ENCODE results near the gene KIAA1549. TPM values are rescaled to one million over a fixed set of nuclear protein-coding genes. Genes with fewer than 3 reads are reported as not detected.

KIAA1549 gene
- total RNA-seq, 1 experiment from 2014 or later, result 19.9 TPM

GRCh38 chr7:138834583-138834982, 146.6 kb downstream of the KIAA1549 start:
- CTCF ChIA-PET, result no interaction called here
- no peaks in the 10 kb centered on the region for H3K36me3 ChIP-seq (ENCODE audit: control insufficient read depth, insufficient read depth, low read length)
- Mint-ChIP-seq H3K4me1 (ENCODE audit: low read depth, unreplicated experiment) (no peaks in the 10 kb centered on the region), H3K27ac (ENCODE audit: unreplicated experiment) (no peak overlapping the region), H3K4me3 (ENCODE audit: unreplicated experiment) (no peak overlapping the region), H3K27me3 (ENCODE audit: insufficient read depth, unreplicated experiment) (no peaks in the 10 kb centered on the region), H3K9me3 (ENCODE audit: unreplicated experiment) (no peaks in the 10 kb centered on the region), H3K36me3 (ENCODE audit: insufficient read depth, unreplicated experiment) (peaks cover 27% of the 10 kb centered on the region)
- TF ChIP-seq CTCF (IDR thresholded peaks at IDR 0.05; ENCODE audit: insufficient read depth in 1 of 2, low read depth in 1 of 2, low read length in 1 of 2, severe bottlenecking in 1 of 2, unreplicated experiment in 1 of 2), result no peak
- no TSS peak for BruUV-seq (replicated peaks)
- POLR2A ChIA-PET, result no interaction called here
- H3K4me3 ChIP-seq (ENCODE audit: low read depth, low read length), result no peak overlapping the region
- DNase-seq, result no peak
- intact Hi-C loops (cut with micrococcal nuclease; ENCODE audit: unreplicated experiment), result no loop called here
- H3K27me3 ChIP-seq (replicated peaks; ENCODE audit: control insufficient read depth, insufficient read depth, low read length), result no peaks in the 10 kb centered on the region
- no peaks in the 10 kb centered on the region for H3K9me3 ChIP-seq
- no peaks in the 10 kb centered on the region for H3K4me1 ChIP-seq

GRCh38 chr7:138833596-138833995, 147.6 kb downstream of the KIAA1549 start:
- no peaks in the 10 kb centered on the region for H3K36me3 ChIP-seq (ENCODE audit: control insufficient read depth, insufficient read depth, low read length)
- no peaks in the 10 kb centered on the region for H3K27me3 ChIP-seq (replicated peaks; ENCODE audit: control insufficient read depth, insufficient read depth, low read length)
- ChIA-PET CTCF (no interaction called here), POLR2A (no interaction called here)
- Mint-ChIP-seq H3K4me3 (ENCODE audit: unreplicated experiment) (no peak overlapping the region), H3K27me3 (ENCODE audit: insufficient read depth, unreplicated experiment) (no peaks in the 10 kb centered on the region), H3K4me1 (ENCODE audit: low read depth, unreplicated experiment) (no peaks in the 10 kb centered on the region), H3K9me3 (ENCODE audit: unreplicated experiment) (no peaks in the 10 kb centered on the region), H3K27ac (ENCODE audit: unreplicated experiment) (no peak overlapping the region), H3K36me3 (ENCODE audit: insufficient read depth, unreplicated experiment) (peaks cover 18% of the 10 kb centered on the region)
- no peaks in the 10 kb centered on the region for H3K9me3 ChIP-seq
- intact Hi-C loops (cut with micrococcal nuclease; ENCODE audit: unreplicated experiment), result no loop called here
- TF ChIP-seq CTCF (IDR thresholded peaks at IDR 0.05; ENCODE audit: insufficient read depth in 1 of 2, low read depth in 1 of 2, low read length in 1 of 2, severe bottlenecking in 1 of 2, unreplicated experiment in 1 of 2), result no peak
- no peak overlapping the region for H3K4me3 ChIP-seq (ENCODE audit: low read depth, low read length)
- no TSS peak for BruUV-seq (replicated peaks)
- DNase-seq, result no peak
- H3K4me1 ChIP-seq, result no peaks in the 10 kb centered on the region

- CTCF ChIA-PET, result no interaction called here
- POLR2A ChIA-PET, result no interaction called here
- no peak for TF ChIP-seq CTCF (IDR thresholded peaks at IDR 0.05; ENCODE audit: insufficient read depth in 1 of 2, low read depth in 1 of 2, low read length in 1 of 2, severe bottlenecking in 1 of 2, unreplicated experiment in 1 of 2)
- Histone ChIP-seq H3K36me3 (ENCODE audit: control insufficient read depth, insufficient read depth, low read length) (no peaks in the 10 kb centered on the region), H3K4me1 (no peaks in the 10 kb centered on the region), H3K27me3 (replicated peaks; ENCODE audit: control insufficient read depth, insufficient read depth, low read length) (no peaks in the 10 kb centered on the region), H3K4me3 (ENCODE audit: low read depth, low read length) (no peak overlapping the region), H3K9me3 (no peaks in the 10 kb centered on the region)
- H3K27me3 Mint-ChIP-seq (ENCODE audit: insufficient read depth, unreplicated experiment), result no peaks in the 10 kb centered on the region
- no peak for DNase-seq
- H3K4me3 Mint-ChIP-seq (ENCODE audit: unreplicated experiment), result no peak overlapping the region
- no peaks in the 10 kb centered on the region for H3K9me3 Mint-ChIP-seq (ENCODE audit: unreplicated experiment)
- no TSS peak for BruUV-seq (replicated peaks)
- H3K4me1 Mint-ChIP-seq (ENCODE audit: low read depth, unreplicated experiment), result no peaks in the 10 kb centered on the region
- peaks cover 18% of the 10 kb centered on the region for H3K36me3 Mint-ChIP-seq (ENCODE audit: insufficient read depth, unreplicated experiment)
- no peak overlapping the region for H3K27ac Mint-ChIP-seq (ENCODE audit: unreplicated experiment)
- intact Hi-C loops (cut with micrococcal nuclease; ENCODE audit: unreplicated experiment), result no loop called here
These were observed 148.2 kb downstream of the KIAA1549 start for GRCh38 chr7:138832966-138833365.

All from Caco-2 (cell line).